ENCODE results near the gene GAST. TPM values are rescaled to one million over a fixed set of nuclear protein-coding genes. Genes with fewer than 3 reads are reported as not detected.

GAST gene
- total RNA-seq, 1 donor from 2014 or later, result not detected

DNA sequence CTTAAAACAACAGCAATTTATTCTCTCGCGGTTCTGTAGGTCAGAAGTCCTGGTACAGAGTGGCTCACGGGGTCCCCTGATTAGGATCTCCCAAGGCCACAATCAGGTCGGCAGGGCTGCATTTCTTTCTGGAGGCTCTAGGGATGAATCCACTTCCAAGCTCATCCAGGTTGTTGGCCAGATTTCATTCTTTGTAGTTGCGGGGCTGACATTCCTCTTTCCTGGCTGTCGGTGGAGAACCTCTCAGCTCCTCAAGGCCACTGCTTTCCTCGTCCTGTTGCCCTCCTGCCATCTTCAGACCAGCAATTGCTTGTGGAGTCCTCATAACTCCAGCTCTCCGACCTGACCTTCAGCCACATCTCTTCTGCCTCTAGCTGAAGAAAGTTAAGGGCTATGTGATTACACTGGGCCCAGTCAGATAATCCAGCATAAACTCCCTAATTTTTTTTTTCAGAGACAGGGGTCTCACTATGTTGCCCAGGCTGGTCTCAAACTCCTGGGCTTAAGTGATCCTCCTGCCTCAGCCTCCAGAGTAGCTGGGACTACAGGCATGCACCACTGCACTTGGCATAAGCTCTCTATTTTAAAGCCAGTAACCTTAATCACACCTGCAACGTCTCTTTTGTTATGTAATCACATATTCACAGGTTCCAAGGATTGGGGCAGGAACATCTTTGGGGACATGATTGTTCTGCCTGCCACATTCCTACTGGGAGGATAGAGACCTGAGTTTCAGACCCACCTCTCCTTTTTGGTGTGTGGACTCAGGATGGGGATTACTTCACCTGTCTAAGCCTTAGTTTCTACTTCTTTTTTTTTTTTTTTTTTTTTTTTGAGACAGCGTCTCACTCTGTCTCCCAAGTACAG lies 4.1 kb upstream of the GAST start:
- no peak for DNase-seq (ENCODE audit: low spot score)

DNA sequence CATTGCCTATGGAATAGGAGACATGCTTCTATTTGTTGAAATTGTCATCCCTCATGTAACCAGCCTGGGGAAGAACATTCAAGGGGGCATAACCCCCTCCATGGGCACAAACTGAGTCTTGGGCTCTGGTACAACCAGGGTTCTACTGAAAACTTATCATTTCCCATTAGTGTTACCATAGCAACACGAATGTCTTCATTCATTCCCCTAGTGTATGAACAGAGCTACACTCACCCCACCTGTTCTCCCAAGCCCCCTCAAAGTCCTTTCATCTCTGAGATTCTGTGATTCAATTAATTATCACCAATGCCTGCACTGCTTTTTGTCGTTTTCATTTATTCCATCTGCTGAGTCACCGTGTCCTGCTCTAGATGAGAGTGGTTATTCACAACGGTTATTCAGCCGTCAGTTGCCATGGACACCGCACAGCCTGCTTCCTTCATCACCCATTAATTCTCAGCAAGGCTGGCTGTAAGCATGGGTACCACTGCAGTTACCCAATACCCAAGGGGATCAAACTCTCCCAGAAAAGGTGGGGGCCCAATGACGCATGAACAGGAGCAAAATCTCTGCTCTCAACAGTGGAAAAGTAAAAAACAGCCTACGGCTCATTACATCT lies 1.6 kb upstream of the GAST start:
- DNase-seq (ENCODE audit: low spot score), result no peak

GRCh38 chr17:41717408-41718286 lies 5.5 kb downstream of the GAST start:
- DNase-seq (ENCODE audit: low spot score), result no peak

GRCh38 chr17:41718287-41718645 lies 6.1 kb downstream of the GAST start:
- DNase-seq (ENCODE audit: low spot score), result no peak

GRCh38 chr17:41722231-41722630 lies 10.1 kb downstream of the GAST start:
- DNase-seq (ENCODE audit: low spot score), result no peak

DNA sequence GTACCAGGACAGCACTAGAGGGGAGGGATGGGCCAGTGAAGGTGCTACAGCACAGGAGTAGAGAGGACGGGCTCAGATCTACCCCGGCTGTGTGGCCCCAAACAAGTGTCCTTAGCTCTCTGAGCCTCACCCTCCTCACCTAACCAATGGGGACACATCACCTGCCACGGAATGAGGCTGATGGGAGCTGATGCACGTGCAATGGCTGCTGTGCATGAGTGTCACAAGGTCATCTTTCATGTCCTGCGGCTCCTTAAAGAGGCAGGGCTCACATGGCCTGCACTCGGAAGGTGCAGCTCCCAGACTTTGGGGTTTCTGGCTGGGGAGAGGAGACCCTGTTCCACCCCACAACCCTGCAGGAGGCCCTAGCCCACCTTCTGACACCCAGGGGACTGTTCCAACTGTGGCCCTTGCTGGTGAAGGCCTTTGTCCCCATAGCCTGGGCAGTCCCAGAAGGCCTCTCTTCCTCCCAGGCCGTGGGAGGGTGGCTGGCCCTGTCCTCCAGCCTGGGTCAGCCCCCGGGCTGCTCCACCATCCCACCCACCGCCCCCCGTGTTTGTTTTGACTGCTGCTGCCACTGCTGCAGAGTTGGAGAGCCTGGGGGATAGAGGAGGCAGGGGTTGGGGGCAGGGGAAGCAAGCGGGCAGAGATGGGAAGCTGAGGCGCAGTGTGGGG lies 11.8 kb downstream of the GAST start:
- DNase-seq (ENCODE audit: low spot score), result no peak

DNA sequence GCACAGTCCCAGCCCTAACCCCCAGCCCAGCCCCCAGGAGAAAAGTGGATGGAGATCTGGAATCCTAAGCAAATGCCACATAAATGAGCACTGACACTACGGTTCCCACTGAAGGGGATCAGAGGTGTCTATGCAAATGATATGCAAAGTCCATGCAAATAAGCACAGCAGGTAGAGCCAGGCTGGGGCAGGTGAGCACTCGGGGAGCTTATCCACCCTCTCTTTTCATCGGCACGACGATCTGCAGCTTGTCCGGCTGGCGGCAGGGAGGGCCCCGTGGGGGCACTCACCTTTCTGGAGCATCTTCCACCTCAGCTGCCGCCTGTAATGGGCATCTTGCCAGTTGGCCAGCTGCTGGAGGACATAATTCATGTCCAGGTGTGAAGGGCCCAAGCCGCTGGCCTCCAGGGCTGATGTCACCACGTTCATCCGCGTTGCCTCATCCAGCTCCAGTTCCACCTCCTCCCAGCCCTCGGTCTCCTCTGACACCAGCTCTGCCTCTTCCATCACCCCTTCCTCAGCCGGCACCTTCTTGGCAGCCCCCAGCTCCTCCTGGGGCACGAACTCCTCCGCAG lies 12.4 kb downstream of the GAST start:
- no peak for DNase-seq (ENCODE audit: low spot score)

GRCh38 chr17:41725134-41725533 lies 13.0 kb downstream of the GAST start:
- DNase-seq (ENCODE audit: low spot score), result no peak

DNA sequence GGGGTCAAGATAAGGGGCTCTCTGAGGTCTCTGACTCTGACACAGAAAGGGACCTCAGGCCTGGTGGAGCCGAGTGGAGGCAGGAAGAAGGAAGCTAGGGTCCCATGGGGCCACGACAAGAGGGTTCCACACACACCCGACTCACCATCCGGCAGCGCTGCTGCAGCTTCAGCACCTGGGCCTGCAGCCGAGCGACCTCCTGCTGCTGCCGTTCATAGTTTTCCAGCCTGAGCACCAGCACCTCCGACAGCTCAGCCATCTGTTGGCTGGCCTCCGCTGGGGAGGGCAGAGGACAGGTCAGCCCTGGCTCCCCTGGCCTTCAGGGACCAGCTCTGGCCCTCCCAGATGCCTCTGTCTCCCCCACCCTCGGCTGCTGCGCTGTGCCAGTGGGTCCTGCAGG lies 15.9 kb downstream of the GAST start:
- DNase-seq (ENCODE audit: low spot score), result no peak

- DNase-seq (ENCODE audit: low spot score), result no peak
These were observed 18.3 kb downstream of the GAST start for GRCh38 chr17:41730479-41730878.

DNA sequence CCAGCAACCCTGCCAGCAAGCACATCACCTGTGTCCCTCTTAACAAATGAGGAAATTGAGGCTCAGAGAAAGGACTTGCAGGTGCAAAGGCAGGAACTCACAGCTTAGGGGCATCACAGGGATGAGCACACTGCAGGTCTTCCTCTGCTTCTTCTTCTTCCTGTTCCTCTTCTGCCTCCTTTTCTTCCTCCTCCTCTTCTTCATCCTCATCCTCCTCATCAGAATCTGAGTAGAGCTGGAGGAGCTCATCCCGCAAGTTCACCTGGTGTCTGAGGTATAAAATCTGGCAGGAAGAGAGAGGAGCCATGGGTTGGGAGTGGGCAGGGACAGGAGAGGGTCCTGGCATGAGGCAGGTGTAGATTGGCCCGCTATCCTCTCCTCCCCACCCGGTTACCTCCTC lies 19.7 kb downstream of the GAST start:
- DNase-seq (ENCODE audit: low spot score), result no peak

DNA sequence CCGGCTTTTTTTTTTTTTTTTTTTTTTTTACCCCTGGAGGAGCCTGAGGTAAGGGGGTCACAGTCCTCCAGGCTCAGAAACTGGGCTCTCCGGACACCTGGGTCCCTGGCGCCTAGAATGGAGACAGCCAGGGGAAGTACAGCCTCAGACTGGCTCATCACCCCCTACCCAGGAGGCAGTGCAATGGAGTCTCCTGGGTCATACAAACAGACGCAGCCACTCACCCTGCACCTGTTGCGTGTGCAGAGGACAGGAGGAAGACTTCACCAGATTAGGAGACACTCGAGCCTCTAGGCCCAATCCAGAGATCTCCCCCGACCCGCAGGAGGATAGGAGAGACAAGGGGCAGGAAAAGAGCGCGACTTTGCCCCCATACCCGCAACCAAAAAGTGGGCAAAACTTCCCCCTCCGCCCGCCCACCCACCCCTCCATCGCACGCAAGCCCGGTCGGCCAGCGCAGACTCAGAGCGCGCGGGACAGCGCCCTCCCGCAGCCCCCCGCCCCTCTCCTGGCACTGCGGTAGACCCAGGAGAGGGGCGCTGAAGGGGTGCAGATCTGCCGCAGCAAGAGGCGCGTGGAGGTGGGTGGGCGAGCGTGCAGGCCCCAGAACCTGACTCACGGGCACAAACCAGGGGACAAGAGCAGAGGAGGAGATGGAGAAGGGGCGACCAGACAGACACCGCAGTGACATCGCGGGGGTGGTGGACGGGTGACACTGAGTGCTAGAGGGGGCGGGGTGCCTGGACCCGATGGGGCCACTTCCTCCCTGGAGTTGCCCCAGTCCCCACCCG lies 21.4 kb downstream of the GAST start:
- DNase-seq (ENCODE audit: low spot score), result no peak

- DNase-seq (ENCODE audit: low spot score), result no peak
These were observed 22.2 kb downstream of the GAST start, which contains the start of gene HAP1 for GRCh38 chr17:41734139-41734948. Gene HAP1, minus strand, starts transcription at chr17:41734643. Its CDS starts 9 bp downstream, at chr17:41734634.

DNA sequence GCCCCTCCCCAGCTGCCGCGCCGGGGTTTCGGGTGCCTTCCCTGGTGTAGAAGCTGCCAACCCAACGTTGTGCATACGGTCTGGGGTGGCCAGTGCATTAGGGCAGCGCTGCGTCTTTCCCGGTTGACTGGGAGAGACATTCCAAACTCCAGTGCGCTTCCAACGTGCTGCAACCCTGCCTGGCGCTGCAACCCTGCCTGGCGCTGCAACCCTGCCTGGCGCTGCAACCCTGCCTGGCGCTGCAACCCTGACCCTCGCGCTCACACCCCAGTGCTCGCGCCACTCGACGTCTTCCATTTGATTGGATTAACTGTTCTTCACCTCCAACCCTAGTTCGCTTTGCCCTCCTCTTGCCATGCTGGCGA lies 22.8 kb downstream of the GAST start:
- no peak for DNase-seq (ENCODE audit: low spot score)

DNA sequence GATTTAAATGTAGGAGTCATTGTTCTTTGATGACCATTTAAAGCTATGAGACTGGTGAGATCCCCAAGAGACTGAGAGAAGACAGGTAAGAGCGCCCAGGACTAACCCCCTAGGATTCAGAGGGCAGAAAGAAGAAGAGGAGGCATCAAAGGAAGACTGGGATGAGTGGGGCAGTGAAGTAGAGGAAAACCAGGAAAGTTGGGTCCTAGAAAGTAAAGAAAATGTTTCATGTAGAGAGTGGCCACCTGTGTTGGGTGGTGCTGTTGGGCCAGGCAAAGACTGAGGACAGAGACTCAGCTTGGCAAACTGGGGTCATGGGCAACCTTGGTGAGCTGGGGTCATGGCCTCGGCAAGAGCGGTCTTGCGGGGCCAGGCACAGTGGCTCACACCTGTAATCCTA lies 23.6 kb downstream of the GAST start:
- no peak for DNase-seq (ENCODE audit: low spot score)

DNA sequence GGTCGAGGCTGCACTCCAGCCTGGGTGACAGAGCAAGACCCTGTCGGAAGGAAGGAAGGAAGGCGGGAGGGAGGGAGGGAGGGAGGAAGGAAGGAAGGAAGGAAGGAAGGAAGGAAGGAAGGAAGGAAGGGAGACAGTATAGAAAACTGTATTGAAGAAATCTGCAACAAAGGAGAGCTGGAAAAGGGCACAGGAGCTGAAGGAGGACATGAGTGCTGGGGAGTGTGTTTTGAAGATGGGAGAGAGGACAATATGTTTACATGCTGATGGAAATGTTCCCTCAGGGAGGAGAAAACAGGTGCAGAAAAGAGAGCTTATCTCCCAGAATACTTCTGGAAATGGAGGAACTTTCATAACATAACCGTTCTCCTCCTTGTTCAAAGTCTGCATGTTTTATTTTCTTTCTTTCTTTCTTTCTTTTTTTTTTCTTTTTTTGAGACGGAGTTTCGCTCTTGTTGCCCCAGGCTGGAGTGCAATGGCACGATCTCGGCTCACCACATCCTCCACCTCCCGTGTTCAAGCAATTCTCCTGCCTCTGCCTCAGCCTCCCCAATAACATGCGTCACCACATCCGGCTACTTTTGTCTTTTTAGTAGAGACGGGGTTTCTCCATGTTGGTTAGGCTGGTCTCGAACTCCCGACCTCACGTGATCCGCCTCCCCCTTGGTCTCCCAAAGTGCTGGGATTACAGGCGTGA lies 25.0 kb downstream of the GAST start:
- no peak for DNase-seq (ENCODE audit: low spot score)

- DNase-seq (ENCODE audit: low spot score), result no peak
These were observed 25.5 kb downstream of the GAST start for GRCh38 chr17:41737680-41738023.

GRCh38 chr17:41738077-41738800 lies 26.1 kb downstream of the GAST start:
- peak; percentile 93 for DNase-seq (ENCODE audit: low spot score)

All from mesenteric fat pad (tissue), 1 donor.